HG02938 (cell line): Measurements from ENCODE around the gene TNFRSF1A.
"Not testable (repeated sequence)": the region's sequence is repeated elsewhere in the genome, so short reads cannot be mapped to it uniquely, and the experiment has no call there.

ENCODE experiments used
- ATAC-seq: cut with Tn5 transposase; IDR thresholded peaks from one replicate; pipeline ENCODE4 v1.9.1; 2021; ENCODE audit warnings: mild to moderate bottlenecking, moderate library complexity; ENCODE audit not compliant: unreplicated experiment

TNFRSF1A gene

DNA sequence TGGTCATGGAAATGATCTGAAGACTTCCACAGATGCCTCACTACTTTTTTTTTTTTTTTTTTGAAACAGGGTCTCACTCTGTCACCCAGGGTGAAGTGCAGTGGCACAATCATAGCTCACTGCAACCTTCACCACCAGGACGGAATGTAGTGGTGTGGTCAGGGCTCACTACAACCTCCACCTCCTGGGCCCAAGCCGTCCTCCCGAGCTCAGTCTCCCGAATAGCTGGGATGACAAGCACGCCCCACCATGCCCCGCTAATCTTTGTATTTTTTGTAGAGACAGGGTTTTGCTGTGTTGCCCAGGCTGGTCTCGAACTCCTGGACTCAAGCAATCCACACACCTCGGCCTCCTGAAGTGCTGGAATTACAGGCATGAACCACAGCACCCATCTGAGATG is 3.3 kb downstream of the TNFRSF1A start:
- ATAC-seq = not testable (repeated sequence)

DNA sequence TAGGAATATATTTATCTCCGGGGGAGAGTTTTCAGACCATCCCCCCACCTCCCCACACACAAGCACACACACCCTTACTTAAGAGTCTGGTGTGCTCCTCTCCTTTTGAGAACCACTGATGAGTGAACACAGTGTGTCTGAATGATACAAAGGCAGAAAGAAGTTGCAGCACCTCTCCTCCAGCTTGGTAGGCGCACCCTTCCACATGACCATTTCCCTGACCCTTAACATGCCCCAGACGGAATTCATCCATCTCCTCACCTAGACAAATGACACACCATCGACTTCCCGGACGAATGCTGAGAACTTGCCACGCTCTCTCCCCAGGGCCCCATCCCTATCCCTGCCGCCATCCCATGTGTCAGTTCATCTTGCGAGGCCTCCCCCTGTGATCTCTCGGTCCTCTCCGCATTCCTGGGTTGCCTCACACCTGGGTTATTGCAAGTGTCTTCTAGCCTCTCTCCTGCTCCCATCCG is 3.9 kb downstream of the TNFRSF1A start:
- no peak for ATAC-seq

DNA sequence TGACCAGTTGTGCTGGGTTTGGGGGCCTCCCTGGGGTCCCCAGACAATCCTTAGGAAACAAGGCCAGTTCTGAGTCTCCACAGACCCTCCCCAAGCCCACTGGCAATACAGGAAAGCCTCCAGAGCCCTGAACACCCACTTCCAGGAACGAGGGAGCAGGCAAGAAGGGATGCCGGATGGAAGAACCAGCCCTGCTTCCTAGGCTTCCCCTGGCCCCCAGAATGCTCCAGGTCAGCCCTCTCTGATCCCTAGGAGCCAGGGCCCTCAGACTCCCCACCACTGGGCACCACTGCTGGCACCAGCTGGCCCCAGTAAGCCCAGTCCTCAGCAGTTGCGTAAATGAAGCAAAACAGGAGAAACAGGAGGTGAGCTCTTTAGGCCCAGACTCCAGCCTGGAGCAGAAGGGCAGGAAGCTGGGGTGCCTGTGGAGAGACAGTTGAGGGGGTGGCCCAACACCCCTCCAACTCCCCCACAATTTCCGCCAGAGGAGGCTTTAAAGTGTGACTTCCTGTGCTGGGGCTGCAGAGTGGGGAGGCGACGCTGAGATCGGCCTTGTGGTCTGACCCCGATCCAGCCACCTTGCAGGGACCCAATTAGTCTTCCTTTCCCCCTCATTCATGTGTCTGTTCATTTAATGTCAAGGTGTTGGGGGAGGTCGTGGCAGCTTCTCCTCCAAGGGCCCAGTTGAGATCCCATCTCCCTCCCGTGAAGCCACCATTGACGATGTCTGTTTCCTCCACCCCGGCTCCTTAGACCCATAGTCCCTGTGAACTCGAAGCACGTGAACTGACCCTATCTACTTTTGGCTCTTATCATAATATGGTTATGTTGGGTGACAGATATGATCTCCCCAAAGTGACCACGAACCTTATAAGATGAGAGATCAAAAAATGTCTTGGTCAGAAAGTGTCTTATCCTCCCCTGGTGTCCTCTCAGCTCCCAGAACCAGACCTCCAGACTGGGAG is 4.7 kb downstream of the TNFRSF1A start:
- ATAC-seq = no peak

DNA sequence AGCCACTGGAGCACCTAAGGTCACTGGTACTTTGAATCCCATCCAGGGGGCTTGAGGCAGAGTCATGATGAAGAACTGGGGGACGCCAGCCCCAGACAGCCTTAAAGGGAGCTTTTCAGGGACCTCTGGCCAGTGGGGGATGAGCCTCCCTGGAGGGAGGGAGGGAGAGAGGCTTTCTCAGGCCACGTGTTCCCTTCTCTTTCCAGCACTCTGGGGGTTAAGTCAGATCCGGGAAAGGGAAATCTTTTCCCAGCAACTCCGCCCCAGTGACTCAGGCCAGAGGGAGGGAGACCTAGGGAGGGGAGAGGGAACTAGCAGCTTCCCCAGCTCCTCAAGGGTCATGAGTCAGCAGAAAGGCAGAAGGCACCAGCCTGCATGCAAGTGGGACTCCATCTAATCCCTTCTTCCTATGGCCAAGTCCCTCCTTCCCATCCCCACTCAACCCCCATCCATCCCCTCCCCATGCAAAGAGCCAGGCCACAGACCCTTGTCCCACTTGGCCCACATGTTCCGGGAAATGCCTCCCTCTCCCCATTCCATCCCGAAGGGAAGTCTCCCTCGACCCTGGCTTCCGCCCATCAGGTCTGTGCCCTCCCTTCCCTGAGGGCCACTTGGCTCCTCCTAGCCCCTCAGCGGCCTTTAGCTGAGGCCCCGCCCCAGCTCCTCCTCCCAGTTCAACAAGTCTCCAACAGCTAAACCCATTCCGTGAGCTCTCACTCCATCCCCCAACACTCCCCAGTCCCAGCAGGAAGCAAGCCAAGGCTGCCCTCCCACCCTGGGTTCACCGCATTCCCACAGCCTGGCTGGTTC is 5.6 kb downstream of the TNFRSF1A start:
- no peak for ATAC-seq

DNA sequence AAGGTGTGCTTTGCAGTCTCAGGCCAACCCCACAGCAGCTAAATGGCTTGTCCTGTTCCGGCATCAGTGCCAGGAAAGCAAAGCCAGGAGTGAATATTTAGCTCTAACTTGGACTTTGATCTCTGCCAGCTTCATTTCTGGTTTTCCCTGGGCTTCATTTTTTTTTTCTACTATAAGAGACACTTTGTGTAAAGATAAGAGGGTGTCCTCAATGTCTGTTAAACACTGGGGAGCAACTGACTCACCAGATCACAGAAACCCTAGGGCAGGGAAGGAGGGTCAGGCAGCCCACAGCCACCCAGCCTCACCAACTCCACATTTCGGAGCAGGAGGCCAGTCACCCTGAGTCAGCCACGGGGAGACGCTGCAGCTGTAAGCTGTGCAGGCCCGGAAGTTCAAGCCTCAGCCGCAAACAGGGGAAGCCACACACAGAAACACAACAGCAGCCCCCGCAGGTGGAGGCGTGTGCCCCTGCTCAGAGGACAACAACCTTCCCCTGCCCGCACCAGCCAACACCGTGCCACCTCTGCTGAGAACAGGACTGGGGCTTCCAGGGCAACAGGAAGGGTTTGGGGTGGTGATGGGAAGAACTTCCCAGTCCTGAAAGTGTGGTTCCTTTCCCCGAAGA is 6.3 kb downstream of the TNFRSF1A start:
- peak; percentile 57 for ATAC-seq

DNA sequence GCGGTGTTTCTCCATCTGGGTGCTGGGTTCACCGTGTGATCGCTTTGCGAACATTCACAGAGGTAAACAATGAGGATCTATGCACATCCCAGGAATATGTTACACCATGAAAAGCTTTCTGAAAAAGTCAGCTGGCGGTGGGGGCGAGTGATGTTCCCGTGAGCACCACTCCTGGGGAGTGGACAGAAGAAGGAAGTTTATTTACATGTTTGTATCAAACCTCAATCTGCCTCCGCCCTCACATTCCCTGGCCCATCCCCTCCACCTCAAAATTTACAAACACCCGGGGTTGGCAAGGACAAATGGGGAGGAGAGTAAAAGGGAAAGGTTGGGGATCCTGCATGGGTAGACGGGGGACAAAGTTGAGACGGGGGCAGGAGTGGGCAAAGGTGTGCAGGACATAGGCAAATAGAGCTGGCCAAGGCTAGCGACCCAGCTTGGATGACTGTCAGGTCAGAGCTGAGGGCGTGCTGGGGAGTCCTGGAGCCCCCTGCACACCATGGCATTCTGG is 6.9 kb downstream of the TNFRSF1A start:
- no peak for ATAC-seq

DNA sequence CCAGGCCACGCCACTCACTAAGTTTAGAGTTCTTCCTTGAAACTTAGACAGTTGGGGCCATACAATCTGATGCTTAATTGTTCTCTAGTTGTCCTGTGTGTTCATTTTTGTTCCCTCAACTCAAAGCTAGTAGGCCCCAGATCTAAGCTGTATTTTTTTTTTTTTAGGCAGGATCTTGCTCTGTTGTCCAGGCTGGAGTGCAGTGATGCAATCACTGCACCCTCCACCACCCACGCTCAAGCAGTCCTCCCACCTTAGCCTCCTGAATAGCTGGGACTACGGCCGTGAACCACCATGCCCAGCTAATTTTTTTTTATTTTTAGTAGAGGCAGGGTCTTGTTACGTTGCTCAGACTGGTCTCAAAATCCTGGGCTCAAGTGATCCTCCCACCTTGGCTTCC is 7.5 kb downstream of the TNFRSF1A start:
- no peak for ATAC-seq

DNA sequence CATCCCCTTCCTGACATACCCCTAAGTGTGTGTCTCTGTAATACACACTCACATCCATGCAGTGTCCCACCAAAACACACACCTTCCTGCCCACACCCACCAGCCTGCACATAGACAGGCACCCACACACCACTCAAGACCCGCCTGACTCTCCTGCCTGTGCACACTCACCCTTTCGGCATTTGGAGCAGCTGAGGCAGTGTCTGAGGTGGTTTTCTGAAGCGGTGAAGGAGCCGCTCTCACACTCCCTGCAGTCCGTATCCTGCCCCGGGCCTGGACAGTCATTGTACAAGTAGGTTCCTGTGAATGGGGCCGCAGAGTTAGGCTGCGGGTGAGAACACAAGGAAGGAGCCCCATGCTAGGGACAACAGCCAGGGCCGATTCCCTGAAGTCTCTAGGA is 8.3 kb downstream of the TNFRSF1A start:
- no peak for ATAC-seq

DNA sequence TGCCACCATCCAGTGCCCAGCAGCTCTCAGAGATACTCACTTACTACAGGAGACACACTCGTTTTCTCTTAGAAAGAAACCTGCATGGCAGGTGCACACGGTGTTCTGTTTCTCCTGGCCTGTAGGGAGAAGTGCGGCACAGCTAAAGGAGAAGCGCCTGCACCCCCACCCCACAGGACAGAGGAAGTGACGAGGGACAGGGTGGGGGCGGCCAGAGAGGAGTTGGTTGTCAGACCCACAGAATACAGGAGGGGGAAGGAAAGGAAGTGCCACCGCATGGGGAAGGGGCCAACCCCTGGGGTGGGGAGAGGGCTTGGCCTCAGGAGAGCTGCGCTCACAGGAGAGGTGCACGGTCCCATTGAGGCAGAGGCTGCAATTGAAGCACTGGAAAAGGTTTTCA is 8.8 kb downstream of the TNFRSF1A start:
- ATAC-seq = no peak

DNA sequence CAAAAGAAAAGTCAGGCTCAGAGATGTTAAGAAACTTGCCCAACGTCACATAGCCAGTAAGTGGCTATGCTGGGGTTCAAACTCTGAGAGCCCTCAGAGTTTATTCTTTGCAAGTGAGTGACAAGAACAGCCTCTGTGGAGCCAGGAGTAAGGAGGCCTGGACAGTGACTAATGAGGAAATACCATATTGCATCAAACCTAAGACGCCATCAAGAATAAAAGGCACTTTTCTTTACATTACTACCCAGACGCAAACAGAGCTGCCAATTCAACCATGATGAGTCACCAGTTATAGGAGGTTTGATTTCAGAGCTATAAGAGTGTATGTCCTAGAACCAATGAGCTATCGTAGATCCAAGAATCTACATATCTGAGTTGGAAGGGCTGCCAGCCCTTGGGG is 9.4 kb downstream of the TNFRSF1A start:
- no peak for ATAC-seq

DNA sequence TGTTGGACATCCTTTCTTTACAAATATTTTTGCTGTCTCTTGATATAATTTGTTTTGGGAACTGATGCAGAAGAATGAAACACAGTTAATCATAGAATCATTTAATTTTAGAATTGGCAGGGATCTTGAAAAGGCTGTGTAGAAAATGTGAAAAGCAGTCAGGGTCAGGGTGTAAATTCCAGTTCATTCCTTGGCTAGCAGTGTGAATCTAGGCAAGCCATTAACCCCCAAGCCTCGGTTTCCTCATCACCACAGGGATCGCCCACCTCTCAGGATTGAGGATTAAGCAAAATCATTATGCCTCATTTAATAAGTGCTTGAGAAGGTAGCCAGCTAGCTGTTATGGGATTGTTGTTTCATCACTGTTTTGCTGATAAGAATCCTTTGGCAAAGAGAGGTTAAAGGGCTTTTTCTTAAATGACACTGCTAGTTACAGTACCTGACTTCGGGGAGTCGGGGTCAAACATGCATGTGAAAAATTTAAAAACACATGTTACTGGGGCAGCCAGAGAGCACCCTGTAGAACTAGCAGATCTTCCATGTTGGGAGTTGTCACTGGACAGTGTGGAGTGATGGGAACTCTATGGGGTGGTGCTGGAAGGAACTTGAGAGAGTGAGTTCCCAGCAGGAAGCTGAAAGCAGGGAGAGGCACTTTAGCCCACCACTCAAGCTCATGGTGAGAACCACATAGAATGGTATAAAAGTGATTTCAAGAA is 10.7 kb downstream of the TNFRSF1A start:
- ATAC-seq = no peak

DNA sequence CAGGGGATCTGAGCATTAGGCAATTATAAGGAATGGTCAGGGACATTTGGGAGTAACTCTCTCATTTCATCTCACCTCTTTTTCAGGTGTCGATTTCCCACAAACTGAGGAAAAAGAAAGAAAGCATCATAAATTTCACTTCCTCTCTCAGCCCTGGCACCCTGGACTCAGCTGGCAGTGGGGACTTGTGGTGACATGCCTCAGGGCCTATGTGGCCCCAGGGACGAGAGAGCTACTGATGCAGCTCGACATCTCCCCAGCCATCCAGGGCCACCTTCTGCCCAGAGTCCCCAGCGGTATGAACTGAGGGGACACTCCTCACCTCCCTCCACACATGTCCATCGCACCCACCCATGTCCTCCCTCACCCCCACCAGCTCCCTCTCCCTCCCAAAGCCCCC is 11.7 kb downstream of the TNFRSF1A start:
- no peak for ATAC-seq

DNA sequence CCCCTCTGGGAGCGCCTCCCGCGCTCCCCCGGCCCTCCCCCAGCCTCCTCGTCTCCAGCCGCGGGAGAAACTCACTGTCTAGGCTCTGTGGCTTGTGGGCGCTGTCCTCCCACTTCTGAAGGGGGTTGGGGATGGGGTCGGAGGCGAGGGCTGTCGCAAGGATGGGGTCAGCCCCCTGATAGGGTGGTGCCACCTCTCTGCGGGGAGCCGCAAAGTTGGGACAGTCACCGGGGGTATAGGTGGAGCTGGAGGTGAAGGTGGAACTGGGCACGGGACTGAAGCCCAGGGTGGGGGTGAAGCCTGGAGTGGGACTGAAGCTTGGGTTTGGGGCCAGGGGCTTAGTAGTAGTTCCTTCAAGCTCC is 12.2 kb downstream of the TNFRSF1A start:
- ATAC-seq = no peak

DNA sequence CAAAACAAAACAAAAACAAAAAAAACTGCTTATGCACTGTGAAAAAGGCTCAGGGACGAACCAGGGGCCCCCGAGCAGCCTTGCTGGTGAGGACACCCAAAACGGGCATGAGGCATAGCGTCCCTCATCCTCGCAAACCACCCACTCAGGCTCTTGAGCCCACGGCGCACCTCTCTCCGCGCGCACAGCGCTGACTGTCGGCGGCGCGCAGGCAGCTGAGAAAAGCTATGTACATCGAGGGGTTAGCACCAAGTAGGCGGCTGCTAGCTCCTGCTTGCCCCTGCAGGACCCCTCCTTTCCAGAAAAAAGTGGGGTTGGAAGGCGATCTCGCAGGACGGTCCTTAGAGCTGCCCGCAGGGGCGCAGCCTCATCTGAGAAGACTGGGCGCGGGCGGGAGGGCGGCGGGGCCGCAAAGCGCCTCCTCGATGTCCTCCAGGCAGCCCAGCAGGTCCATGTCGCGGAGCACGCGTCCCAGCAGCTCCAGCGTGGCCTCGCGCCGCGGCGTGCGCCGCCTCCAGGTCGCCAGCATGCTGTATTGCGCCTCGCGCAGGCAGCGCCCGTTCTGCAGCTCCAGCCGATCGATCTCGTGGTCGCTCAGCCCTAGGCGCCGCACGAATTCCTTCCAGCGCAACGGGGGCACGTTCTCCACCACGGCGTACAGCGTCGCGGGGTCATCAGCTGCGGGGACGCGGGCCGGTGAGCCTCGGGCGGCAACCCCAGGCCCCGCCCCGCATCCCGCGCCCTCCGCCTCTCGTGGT is 12.8 kb downstream of the TNFRSF1A start:
- ATAC-seq = no peak

DNA sequence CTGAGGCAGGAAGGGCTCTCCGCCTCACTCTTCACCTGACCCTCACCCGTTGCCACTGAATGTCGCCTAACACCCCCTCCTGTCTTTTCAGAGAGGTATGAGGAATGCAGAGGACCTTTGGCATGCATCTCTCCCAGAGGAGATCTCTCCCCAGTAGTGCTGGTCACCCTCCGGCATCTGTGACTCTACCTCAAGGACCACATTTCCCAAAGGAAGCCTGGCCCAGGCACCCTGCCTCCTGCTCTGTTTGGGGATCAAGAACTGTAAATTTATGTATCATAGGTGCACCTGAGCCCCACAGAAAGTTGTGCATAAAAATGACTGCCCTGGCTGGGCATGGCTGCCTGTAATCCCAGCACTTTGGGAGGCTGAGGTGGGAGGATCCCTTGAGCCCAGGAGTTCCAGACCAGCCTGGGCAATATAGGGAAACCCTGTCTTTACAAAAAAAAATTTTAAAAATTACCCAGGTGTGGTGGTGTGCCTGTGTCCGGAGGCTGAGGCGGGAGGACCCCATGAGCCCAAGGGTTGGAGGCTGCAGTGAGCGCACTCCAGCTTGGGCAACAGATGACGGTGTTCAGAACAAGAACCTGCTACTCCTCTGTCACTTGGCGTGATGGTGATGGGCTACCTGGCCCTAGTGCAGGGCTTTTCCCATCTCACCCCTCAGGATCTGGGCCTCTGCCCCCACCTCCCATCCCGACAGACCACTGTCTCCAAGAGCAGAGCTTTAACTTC is 13.7 kb downstream of the TNFRSF1A start:
- no peak for ATAC-seq

DNA sequence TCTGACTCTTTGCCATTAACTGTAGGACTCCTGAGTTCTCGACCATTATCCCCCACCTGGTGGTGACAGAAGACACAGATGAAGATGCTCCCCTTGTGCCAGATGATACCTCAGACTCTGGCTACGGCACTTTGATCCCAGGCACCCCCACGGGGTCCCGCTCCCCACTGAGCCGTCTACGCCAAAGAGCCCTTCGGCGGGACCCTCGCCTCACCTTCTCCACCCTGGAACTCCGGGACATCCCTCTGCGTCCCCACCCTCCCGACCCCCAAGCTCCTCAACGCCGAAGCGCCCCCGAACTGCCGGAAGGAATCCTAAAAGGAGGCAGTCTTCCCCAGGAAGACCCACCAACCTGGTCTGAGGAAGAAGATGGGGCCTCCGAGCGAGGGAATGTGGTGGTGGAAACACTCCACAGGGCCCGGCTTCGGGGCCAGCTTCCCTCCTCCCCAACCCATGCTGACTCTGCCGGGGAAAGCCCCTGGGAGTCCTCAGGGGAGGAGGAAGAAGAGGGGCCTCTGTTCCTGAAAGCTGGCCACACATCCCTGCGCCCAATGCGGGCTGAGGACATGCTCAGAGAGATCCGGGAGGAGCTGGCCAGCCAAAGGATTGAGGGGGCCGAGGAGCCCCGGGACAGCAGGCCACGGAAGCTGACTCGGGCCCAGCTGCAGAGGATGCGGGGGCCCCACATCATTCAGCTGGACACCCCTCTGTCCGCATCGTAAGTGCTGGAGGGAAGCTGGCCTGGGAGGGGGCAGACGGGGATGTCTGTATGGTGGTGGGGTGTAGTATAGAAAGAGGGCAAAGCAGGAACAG is 14.4 kb downstream of the TNFRSF1A start:
- ATAC-seq = no peak

DNA sequence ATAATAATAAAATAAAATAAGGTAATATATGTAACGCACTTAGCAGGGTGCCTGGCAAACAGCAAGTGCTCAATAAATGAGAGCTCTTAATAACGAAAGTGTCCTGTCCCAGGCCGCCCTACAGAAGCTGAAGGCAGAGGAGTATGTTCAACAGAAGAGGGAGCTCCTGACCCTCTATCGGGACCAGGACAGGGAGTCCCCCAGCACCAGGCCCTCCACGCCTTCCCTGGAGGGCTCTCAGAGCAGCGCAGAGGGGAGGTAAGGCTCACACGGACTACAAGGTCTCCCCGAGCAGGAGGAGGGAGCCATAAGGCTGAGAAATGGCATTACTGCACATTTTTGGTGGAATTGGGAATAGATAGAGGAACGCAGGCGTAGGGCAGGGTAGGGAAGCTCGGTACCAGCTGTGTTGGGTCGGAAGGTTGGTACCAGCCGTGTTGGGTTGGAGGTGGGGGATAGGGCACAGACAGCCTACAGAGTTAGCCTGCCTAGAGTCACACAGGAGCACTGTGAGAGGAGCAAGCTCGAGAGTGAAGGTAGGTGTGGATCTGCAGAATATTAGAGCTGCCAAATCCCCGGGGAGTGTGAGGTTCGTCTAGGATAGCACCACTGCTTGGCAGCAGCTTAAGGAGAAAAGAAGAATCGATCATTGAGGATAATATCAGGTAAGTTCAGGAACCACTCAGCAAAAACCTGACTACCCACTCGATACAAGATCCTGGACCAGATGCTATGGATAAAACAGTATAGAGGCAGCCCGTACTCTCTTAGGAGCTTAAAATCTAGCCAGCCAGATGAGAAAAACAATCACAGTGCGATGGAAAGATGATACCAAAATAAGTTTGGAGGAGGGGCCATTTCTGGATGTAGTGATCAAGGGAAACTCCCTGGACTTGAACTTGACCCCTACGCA is 15.3 kb downstream of the TNFRSF1A start:
- ATAC-seq = no peak
